Nephron (organoid): ENCODE measurements around the gene ST3GAL2.

Source experiments
- H3K27ac Mint-ChIP-seq, 3 experiments: 2 replicates each; pipeline ENCODE4 v1.8.0; 2020; ENCODE audit warnings: mixed read lengths in 3 of 3, mild to moderate bottlenecking in 2 of 3, moderate library complexity in 1 of 3
- H3K27me3 Mint-ChIP-seq: 2 replicates; pipeline ENCODE4 v1.8.0; 2021; ENCODE audit warnings: low read depth, mild to moderate bottlenecking, moderate library complexity, mixed read lengths
- H3K36me3 Mint-ChIP-seq: 2 replicates; pipeline ENCODE4 v1.8.0; 2020; ENCODE audit warnings: low read depth, mixed read lengths
- H3K4me1 Mint-ChIP-seq: 2 replicates; pipeline ENCODE4 v1.8.0; 2020; ENCODE audit warnings: mixed read lengths
- H3K4me3 Mint-ChIP-seq, 3 experiments: 2 replicates each; pipeline ENCODE4 v1.8.0; 2020; ENCODE audit warnings: mild to moderate bottlenecking in 3 of 3, mixed read lengths in 3 of 3, moderate library complexity in 2 of 3
- H3K9me3 Mint-ChIP-seq: 2 replicates; pipeline ENCODE4 v1.8.0; 2020; ENCODE audit warnings: mixed read lengths
- TF ChIP-seq, protein P1 (sequence below), 3 experiments: fragments of 200-600 bp; sonication (generic); IDR thresholded peaks; one replicate each; pipeline ENCODE4 v1.5.0; 2021; ENCODE audit warnings: antibody characterized with exemption in 3 of 3; ENCODE audit not compliant: unreplicated experiment in 3 of 3

The ST3GAL2 gene

DNA sequence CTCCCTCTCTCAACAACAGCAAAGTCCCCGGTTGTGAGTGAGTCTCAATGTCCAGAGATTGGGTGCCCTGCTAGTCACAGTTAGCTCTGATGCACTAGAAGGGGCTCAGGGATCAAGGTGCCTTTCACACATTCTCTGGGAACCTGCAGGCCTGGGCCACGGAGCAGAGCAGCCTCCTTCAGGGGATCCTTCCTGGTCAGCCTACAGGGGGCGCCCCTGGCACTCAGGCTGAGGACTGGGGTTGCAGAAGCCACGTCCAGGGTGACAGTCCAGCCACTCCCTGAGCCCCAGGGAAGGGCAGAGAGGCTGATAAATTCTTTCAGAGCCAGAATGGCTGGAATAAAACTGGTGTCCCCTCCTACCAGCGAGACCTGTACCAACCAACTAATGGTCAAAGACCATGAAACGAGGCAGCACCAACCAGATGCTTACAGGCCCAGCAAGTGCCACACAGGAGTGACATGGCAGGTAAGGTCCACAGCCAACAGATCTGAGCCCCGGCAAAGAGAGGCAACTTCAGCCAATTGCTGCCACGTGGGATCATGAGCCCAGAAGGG lies 43.5 kb downstream of the ST3GAL2 start:
- Mint-ChIP-seq H3K4me3 (no peak overlapping the region), H3K27me3 (no peaks in the 10 kb centered on the region), H3K9me3 (no peaks in the 10 kb centered on the region), H3K36me3 (peaks cover 35% of the 10 kb centered on the region), H3K27ac (no peak overlapping the region), H3K4me1 (no peaks in the 10 kb centered on the region)
- TF ChIP-seq, protein P1, sequence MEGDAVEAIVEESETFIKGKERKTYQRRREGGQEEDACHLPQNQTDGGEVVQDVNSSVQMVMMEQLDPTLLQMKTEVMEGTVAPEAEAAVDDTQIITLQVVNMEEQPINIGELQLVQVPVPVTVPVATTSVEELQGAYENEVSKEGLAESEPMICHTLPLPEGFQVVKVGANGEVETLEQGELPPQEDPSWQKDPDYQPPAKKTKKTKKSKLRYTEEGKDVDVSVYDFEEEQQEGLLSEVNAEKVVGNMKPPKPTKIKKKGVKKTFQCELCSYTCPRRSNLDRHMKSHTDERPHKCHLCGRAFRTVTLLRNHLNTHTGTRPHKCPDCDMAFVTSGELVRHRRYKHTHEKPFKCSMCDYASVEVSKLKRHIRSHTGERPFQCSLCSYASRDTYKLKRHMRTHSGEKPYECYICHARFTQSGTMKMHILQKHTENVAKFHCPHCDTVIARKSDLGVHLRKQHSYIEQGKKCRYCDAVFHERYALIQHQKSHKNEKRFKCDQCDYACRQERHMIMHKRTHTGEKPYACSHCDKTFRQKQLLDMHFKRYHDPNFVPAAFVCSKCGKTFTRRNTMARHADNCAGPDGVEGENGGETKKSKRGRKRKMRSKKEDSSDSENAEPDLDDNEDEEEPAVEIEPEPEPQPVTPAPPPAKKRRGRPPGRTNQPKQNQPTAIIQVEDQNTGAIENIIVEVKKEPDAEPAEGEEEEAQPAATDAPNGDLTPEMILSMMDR (IDR thresholded peaks at IDR 0.05; ENCODE audit: unreplicated experiment in 3 of 3) = peak; percentile 51 to 65 (median 58)

DNA sequence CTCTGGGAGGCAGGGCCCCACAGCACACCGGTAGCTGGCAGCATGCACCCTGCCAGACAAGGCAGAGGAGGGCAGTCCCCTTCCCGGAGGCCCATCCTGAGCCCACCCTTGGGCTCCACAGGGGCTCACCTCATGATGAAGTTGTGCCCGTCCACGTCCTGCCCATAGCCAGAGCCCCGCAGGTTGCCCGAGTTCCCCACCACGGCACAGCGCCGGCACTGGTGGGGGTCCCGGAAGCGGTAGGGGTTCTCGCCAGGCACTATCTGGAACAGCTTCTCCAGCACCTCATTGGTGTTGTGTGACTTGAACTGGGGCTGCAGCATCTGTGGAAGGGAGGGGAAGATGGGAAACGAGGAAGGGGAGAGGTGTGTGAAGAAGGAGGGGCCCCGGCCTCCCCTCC lies 44.0 kb downstream of the ST3GAL2 start:
- Mint-ChIP-seq H3K4me1 (no peaks in the 10 kb centered on the region), H3K4me3 (no peak overlapping the region), H3K9me3 (no peaks in the 10 kb centered on the region), H3K27me3 (no peaks in the 10 kb centered on the region), H3K36me3 (peaks cover 35% of the 10 kb centered on the region), H3K27ac (no peak overlapping the region)
- TF ChIP-seq, protein P1 (IDR thresholded peaks at IDR 0.05; ENCODE audit: unreplicated experiment in 3 of 3) = no peak

DNA sequence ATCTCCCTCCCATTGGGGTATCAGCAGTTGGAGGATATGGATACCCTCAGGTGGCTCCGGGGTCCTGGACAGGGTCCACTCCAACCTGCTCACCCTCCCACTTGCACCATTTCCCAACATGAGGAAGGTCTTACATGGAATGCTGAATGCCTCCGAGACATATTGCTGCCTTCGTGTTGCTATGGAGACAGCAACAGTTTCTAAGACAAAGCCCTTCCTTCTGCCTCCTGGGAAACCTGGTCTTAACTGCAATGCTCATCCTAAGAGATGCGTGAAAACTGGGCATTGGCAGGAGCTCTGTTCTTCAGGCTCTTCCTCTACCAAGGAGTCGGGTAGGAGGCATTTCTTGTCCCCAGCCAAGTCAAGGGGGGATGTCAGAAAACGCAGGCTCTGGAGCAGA lies 45.2 kb downstream of the ST3GAL2 start:
- Mint-ChIP-seq H3K9me3 (no peaks in the 10 kb centered on the region), H3K27ac (no peak overlapping the region), H3K27me3 (no peaks in the 10 kb centered on the region), H3K36me3 (peaks cover 31% of the 10 kb centered on the region), H3K4me3 (no peak overlapping the region), H3K4me1 (no peaks in the 10 kb centered on the region)
- TF ChIP-seq, protein P1 (IDR thresholded peaks at IDR 0.05; ENCODE audit: unreplicated experiment in 3 of 3) = no peak

DNA sequence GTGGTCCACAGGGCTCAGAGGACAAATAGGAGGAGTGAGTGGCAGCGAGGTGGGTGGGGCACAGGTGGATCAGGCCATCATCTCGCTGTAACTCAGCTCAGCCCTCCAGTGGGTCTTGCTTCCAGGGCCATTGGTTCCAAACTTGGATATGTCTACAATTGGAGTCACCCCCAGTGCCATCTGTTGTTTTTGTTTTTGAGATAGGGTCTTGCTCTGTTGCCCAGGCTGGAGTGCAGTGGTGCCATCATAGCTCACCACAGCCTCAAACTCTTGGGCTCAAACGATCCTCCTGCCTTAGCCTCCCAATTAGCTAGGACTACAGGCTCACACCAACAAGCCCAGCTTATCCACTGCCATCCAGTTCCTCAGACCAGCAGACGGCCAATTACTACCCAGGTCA lies 46.3 kb downstream of the ST3GAL2 start:
- Mint-ChIP-seq H3K27ac (no peak overlapping the region), H3K9me3 (no peaks in the 10 kb centered on the region), H3K4me3 (no peak overlapping the region), H3K27me3 (no peaks in the 10 kb centered on the region), H3K4me1 (no peaks in the 10 kb centered on the region), H3K36me3 (peaks cover 41% of the 10 kb centered on the region)
- TF ChIP-seq, protein P1 (IDR thresholded peaks at IDR 0.05; ENCODE audit: unreplicated experiment in 3 of 3) = no peak

DNA sequence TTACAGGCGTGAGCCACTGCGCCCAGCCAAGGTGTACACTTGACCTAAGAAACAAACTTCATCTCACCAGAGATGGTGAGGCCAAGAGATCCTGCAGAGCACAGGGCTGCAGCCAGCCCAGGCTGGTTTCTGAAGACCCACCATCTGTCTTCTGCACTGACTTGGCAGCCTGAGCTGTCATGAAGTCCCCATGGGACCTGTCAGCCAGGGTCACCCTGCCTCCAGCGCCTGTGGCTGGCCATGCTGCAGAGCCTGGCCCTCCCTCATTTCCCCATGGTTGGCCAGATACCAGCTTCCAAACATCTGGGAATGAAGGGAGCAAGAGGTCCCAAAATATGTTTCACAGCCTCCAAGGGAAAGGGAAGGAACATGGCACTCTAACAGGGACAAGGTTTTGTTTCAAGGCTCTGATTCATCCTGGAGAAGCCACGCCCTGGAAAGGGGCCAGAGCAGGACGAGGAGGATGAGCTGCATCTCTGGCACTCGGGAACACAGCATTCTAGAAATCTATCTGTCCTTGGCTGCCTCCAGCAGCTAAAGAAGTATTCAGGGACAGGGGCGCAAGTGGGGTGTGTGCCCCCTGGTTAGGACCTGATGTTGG lies 46.9 kb downstream of the ST3GAL2 start:
- H3K9me3 Mint-ChIP-seq = no peaks in the 10 kb centered on the region
- H3K27ac Mint-ChIP-seq = no peak overlapping the region
- no peaks in the 10 kb centered on the region for H3K27me3 Mint-ChIP-seq
- H3K4me1 Mint-ChIP-seq = no peaks in the 10 kb centered on the region
- peaks cover 42% of the 10 kb centered on the region for H3K36me3 Mint-ChIP-seq
- H3K4me3 Mint-ChIP-seq = no peak overlapping the region
- TF ChIP-seq, protein P1 (IDR thresholded peaks at IDR 0.05; ENCODE audit: unreplicated experiment in 3 of 3) = no peak

DNA sequence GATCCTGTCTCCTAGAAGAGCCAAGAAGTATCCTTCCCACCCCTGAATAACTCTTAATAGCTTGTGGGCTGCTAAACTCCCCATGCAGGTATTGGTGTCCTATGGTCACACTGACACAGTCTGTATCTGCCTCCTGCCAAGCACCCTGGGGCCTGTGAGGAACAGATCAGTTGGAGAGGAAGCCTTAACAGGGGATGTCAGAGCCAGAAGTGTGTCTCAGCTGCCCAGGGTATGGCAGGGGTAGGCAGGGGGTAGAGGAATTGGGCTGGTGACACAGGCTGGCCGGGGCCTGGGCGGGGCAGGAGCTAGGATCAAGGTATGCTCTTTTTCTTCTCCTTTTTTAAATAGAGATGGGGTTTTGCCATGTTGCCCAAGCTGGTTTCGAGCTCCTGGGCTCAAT lies 47.5 kb downstream of the ST3GAL2 start:
- Mint-ChIP-seq H3K27me3 (no peaks in the 10 kb centered on the region), H3K9me3 (no peaks in the 10 kb centered on the region), H3K4me3 (no peak overlapping the region), H3K27ac (no peak overlapping the region), H3K4me1 (no peaks in the 10 kb centered on the region), H3K36me3 (peaks cover 39% of the 10 kb centered on the region)
- TF ChIP-seq, protein P1 (IDR thresholded peaks at IDR 0.05; ENCODE audit: unreplicated experiment in 3 of 3) = no peak
